Keratinocyte (primary cell): ENCODE measurements around the gene FAM229A. TPM values are rescaled to one million over a fixed set of nuclear protein-coding genes. Genes with fewer than 3 reads are reported as not detected.

Experiments used
- DNase-seq: peaks from one replicate; pipeline ENCODE4 v3.0.0-alpha.2; 2011; ENCODE audit warnings: low read depth, missing footprints, low spot score
- FAIRE-seq: peaks from 2 replicates; lab custom pipeline; 2011; peaks lifted over from hg19 to GRCh38; lab: Jason Lieb, UNC
- H2AFZ ChIP-seq: 2 replicates; pipeline ENCODE4 v1.6.0; 2012; ENCODE audit warnings: low read length, control low read depth, inconsistent platforms; ENCODE audit not compliant: control insufficient read depth
- H3K27ac ChIP-seq: 2 replicates; pipeline ENCODE4 v1.5.1; 2011; ENCODE audit warnings: low read length; ENCODE audit not compliant: control insufficient read depth, insufficient read depth
- H3K27me3 ChIP-seq: 3 replicates; pipeline ENCODE4 v1.6.0; 2011; ENCODE audit warnings: low read length; ENCODE audit not compliant: control insufficient read depth, insufficient read depth; ENCODE audit errors: extremely low read depth
- H3K36me3 ChIP-seq, 2 experiments: 2 replicates in 1 of 2; 3 replicates in 1 of 2; pipeline ENCODE4 v1.5.1; 2011; ENCODE audit warnings: low read length in 2 of 2, mild to moderate bottlenecking in 1 of 2; ENCODE audit not compliant: control insufficient read depth in 2 of 2, insufficient read depth in 2 of 2; ENCODE audit errors: extremely low read depth in 1 of 2
- H3K4me1 ChIP-seq: 3 replicates; pipeline ENCODE4 v1.5.1; 2011; ENCODE audit warnings: low read length; ENCODE audit not compliant: control insufficient read depth, insufficient read depth; ENCODE audit errors: extremely low read depth
- H3K4me2 ChIP-seq: 3 replicates; pipeline ENCODE4 v1.6.0; 2011; ENCODE audit warnings: low read depth, low read length; ENCODE audit not compliant: control insufficient read depth, insufficient read depth; ENCODE audit errors: extremely low read depth
- H3K4me3 ChIP-seq, 3 experiments: fragments of 200-600 bp in 1 of 3; sonication (generic) in 1 of 3; 2 replicates in 2 of 3; 3 replicates in 1 of 3; pipeline ENCODE4 v1.5.1; 2011 to 2016; ENCODE audit warnings: low read length in 3 of 3, mild to moderate bottlenecking in 3 of 3, control low read depth in 2 of 3, inconsistent platforms in 1 of 3, low read depth in 1 of 3, mixed read lengths in 1 of 3, mixed run types in 1 of 3, moderate library complexity in 1 of 3; ENCODE audit not compliant: control insufficient read depth in 2 of 3, insufficient read depth in 2 of 3; ENCODE audit errors: extremely low read depth in 1 of 3
- H3K79me2 ChIP-seq: 2 replicates; pipeline ENCODE4 v1.6.0; 2012; ENCODE audit warnings: low read length; ENCODE audit not compliant: control insufficient read depth, insufficient read depth
- H3K9ac ChIP-seq: 3 replicates; pipeline ENCODE4 v1.6.0; 2011; ENCODE audit warnings: low read length; ENCODE audit not compliant: control insufficient read depth, insufficient read depth; ENCODE audit errors: extremely low read depth
- H3K9me1 ChIP-seq: 3 replicates; pipeline ENCODE4 v1.6.0; 2011; ENCODE audit warnings: low read length; ENCODE audit not compliant: control insufficient read depth, insufficient read depth; ENCODE audit errors: extremely low read depth
- H3K9me3 ChIP-seq: 2 replicates; pipeline ENCODE4 v1.5.1; 2012; ENCODE audit warnings: low read depth, low read length; ENCODE audit not compliant: control insufficient read depth
- H4K20me1 ChIP-seq: 3 replicates; pipeline ENCODE4 v1.6.0; 2011; ENCODE audit warnings: low read length; ENCODE audit not compliant: control insufficient read depth, insufficient read depth; ENCODE audit errors: extremely low read depth
- EZH2 ChIP-seq: IDR thresholded peaks from one replicate; pipeline ENCODE4 v1.6.1; 2012; ENCODE audit warnings: inconsistent platforms, mild to moderate bottlenecking, low read length, moderate library complexity
- dilution Hi-C: fragments of 300-500 bp; cut with MboI; formaldehyde crosslinking; loops from one replicate; pipeline ENCODE4 v1.7.0; 2020; ENCODE audit warnings: low sequenced_read_pairs; ENCODE audit not compliant: extremely low pct_ligation_motif_present
- polyA plus RNA-seq, 5 experiments: library from polyadenylated mRNA; depleted of rRNA in 3 of 5; stranded (reverse) in 3 of 5; stranded (forward) in 1 of 5; unstranded in 1 of 5; fragments of >200 nt; gene quantifications; 1 replicate in 1 of 5; 2 replicates in 3 of 5; 3 replicates in 1 of 5; pipeline versions ENCODE4 v1.2.1 to v1.2.3, GENCODE V29; 2011 to 2012; ENCODE audit warnings: missing spikeins in 2 of 5, low read depth in 1 of 5, low replicate concordance in 1 of 5
- TF ChIP-seq, protein P1 (sequence below), 3 experiments: IDR thresholded peaks in 1 of 3; conservative IDR thresholded peaks in 1 of 3; optimal IDR thresholded peaks in 1 of 3; 2 replicates in 2 of 3; 3 replicates in 1 of 3; pipeline versions ENCODE3 to v1.5.1; 2011; ENCODE audit warnings: low read length in 3 of 3, mild to moderate bottlenecking in 3 of 3, moderate library complexity in 2 of 3, control low read depth in 1 of 3, inconsistent platforms in 1 of 3; ENCODE audit not compliant: insufficient read depth in 2 of 3; ENCODE audit errors: extremely low read depth in 1 of 3

FAM229A gene
- polyA plus RNA-seq, 1 donor (not counting 4 experiments of a cell fraction or from before 2014, with no cell fraction given): 1.1 TPM

DNA sequence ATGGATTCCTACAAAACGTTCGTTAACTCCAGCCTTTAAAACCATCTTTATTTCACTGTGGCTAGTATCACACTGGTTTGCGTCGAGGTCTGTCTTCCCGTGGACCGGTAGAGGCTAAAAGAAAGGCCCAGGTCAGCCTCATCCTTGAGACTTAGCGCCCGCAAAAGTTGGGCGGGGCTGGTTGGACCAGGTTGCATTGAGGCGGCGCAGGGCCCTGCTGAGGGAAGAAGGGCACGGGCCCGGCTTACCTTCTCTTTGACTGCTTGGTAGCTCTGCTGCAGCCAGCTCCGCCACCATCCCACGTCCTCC, 31.5 kb upstream of the FAM229A start:
- H3K4me2 ChIP-seq: peak overlapping the region; percentile 100
- peaks cover 27% of the 10 kb centered on the region for H3K79me2 ChIP-seq
- DNase-seq (no peak), FAIRE-seq (no peak)
- H3K4me3 ChIP-seq: peak overlapping the region; percentile 88 to 98 (median 93)
- TF ChIP-seq, protein P1, sequence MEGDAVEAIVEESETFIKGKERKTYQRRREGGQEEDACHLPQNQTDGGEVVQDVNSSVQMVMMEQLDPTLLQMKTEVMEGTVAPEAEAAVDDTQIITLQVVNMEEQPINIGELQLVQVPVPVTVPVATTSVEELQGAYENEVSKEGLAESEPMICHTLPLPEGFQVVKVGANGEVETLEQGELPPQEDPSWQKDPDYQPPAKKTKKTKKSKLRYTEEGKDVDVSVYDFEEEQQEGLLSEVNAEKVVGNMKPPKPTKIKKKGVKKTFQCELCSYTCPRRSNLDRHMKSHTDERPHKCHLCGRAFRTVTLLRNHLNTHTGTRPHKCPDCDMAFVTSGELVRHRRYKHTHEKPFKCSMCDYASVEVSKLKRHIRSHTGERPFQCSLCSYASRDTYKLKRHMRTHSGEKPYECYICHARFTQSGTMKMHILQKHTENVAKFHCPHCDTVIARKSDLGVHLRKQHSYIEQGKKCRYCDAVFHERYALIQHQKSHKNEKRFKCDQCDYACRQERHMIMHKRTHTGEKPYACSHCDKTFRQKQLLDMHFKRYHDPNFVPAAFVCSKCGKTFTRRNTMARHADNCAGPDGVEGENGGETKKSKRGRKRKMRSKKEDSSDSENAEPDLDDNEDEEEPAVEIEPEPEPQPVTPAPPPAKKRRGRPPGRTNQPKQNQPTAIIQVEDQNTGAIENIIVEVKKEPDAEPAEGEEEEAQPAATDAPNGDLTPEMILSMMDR (optimal IDR thresholded peaks at IDR 0.05 in 1 of 3, IDR thresholded peaks at IDR 0.05 in 1 of 3, conservative IDR thresholded peaks at IDR 0.05 in 1 of 3; ENCODE audit: extremely low read depth in 1 of 3, insufficient read depth in 2 of 3, low read length in 3 of 3): no peak
- TF ChIP-seq EZH2: no peak
- no peaks in the 10 kb centered on the region for H4K20me1 ChIP-seq
- no peaks in the 10 kb centered on the region for H3K9me1 ChIP-seq
- H3K4me1 ChIP-seq: peaks cover 9% of the 10 kb centered on the region
- peak overlapping the region; percentile 96 for H3K27ac ChIP-seq
- peak overlapping the region; percentile 99 for H3K9ac ChIP-seq
- H3K27me3 ChIP-seq: no peaks in the 10 kb centered on the region
- H3K9me3 ChIP-seq: no peaks in the 10 kb centered on the region
- peaks cover 10 to 16% of the 10 kb centered on the region in 2 experiments for H3K36me3 ChIP-seq
- peak overlapping the region; percentile 98 for H2AFZ ChIP-seq
- dilution Hi-C loops: no loop called here

DNA sequence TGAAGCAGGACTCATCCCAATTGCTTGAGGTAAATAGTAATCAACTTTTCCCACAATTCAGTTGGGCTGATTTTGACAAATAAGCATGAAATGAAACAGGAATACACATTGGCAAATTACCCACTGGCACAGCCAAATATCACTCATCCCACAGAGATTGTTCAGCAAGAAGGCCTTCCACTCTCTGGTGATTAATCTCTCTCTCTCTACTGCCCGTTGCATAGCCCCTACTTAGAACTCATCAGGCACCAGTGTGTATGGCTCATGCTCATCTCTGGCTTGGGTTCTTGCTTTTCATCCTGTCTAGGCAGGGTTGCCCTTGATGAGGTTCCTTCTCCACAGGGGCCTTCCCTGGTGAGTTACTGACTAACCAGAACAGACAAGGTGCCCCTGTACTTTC, 30.9 kb upstream of the FAM229A start:
- H2AFZ ChIP-seq: no peak overlapping the region
- H3K4me2 ChIP-seq: peak overlapping the region; percentile 100
- peaks cover 27% of the 10 kb centered on the region for H3K79me2 ChIP-seq
- no peaks in the 10 kb centered on the region for H4K20me1 ChIP-seq
- TF ChIP-seq EZH2: no peak
- TF ChIP-seq, protein P1 (optimal IDR thresholded peaks at IDR 0.05 in 1 of 3, IDR thresholded peaks at IDR 0.05 in 1 of 3, conservative IDR thresholded peaks at IDR 0.05 in 1 of 3; ENCODE audit: extremely low read depth in 1 of 3, insufficient read depth in 2 of 3, low read length in 3 of 3): no peak
- peak overlapping the region; percentile 99 for H3K9ac ChIP-seq
- H3K4me3 ChIP-seq: peak overlapping the region; percentile 88 to 98 (median 93)
- dilution Hi-C loops: no loop called here
- FAIRE-seq (no peak), DNase-seq (no peak)
- H3K4me1 ChIP-seq: peaks cover 9% of the 10 kb centered on the region
- H3K36me3 ChIP-seq: peaks cover 13 to 20% of the 10 kb centered on the region in 2 experiments
- no peaks in the 10 kb centered on the region for H3K9me3 ChIP-seq
- no peaks in the 10 kb centered on the region for H3K27me3 ChIP-seq
- no peaks in the 10 kb centered on the region for H3K9me1 ChIP-seq
- H3K27ac ChIP-seq: peak overlapping the region; percentile 96
